Stimulated activated CD8-positive, alpha-beta memory T cell treated with anti-CD3 and anti-CD28 coated beads, Interleukin-7, amount 100 ng/mL, for 4 hours (primary cell): ENCODE measurements around the gene IMP4.
A peak's percentile ranks its signal among the peaks of the same experiment; 100 is the strongest.
"Not testable (repeated sequence)": the region's sequence is repeated elsewhere in the genome, so short reads cannot be mapped to it uniquely, and the experiment has no call there.

ENCODE experiments used
- DNase-seq, 2 donors: peaks; one replicate each; pipeline ENCODE4 v3.0.0-alpha.2; 2020; ENCODE audit warnings: low read depth in 2 of 2

The IMP4 gene, protein sequence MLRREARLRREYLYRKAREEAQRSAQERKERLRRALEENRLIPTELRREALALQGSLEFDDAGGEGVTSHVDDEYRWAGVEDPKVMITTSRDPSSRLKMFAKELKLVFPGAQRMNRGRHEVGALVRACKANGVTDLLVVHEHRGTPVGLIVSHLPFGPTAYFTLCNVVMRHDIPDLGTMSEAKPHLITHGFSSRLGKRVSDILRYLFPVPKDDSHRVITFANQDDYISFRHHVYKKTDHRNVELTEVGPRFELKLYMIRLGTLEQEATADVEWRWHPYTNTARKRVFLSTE

DNA sequence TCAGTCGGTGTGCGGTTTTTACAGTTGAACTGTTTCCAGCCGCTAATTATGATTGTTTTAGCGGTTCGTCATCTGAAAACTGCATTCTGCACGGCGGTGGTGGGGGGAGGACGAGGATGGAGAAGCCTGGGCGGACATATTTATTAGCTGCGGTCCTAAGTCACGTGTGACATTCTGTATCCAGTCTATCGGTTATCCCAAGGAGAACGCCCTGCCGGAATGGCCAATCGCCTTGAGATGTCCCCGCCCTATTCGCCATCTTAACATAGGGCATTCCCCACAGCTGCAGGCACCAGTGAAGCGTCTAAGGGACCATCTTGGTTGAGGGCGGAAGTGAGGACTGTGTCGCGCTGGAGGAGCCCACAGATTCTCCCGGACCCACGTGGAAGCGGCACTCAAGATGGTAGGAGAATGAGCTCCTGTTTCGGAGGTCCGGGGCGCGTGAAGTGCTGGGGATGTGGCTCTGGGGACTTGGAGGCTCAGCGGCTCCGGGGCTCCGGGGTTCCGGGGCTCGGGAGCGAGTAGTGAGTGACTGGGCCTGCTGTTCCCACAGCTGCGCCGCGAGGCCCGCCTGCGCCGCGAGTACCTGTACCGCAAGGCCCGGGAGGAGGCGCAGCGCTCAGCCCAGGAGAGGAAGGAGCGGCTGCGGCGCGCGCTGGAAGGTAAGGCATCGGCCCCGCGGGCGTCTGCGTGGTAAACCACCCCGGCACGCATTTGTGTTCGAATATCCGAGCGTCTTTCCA, at the start of gene IMP4:
TSS of gene IMP4 (plus strand) at position 365 of the 743 bp plus-strand sequence. CDS start at position 401, 36 bp downstream.
- peak; percentile 89 to 94 for DNase-seq

DNA sequence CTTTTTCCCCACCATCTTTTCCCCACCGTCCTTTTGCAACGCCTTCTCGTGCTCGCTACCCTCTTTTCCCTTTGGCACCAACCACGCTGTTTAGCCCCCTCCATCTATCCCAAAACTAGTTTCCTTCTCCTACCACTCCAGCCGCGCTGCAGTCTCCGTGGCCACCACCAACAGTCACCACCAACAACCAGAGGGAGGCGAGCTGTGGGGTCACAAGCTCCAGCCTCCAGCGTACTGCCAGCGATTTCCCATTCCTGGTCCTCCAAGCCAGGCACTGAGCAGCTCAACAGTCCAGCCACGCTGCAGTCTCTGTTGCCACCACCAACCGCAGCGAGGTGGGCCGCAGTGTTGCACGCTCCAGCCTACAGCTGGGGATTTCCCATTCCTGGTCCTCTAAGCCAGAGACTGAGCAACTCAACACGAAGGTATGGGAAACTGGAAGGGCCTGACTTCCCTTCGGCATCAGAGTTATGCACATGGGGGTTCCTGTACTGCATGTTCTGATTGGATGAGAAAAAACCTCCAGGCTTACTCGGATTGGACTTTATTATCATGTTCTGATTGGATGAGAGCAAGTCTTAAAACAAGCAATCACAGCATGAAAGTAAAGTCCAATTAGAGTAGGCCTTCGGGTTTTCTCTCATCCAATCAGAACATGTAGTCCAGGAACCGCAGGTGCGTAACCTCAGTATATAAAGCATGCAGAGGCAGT, 42.3 kb upstream of the IMP4 start:
- no peak for DNase-seq

DNA sequence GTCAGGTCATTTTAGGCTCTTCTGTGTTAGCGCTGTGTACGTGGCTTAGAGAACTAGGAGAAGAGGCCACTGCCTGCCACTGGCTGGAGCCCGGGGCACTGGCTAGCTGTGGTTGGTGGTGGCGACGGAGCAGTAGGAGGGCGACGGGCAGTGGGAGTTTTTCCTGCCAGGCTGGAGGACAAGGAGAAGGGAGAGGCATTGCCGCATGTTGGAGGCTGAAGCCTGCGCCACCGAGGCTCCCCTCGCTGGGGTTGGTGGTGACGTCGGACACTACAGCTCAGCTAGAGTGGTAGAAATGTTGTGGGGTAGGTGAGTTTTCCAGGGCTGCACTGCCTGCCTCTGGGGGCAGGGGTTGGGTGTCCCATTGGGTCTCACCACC, 41.7 kb upstream of the IMP4 start:
- no peak for DNase-seq

DNA sequence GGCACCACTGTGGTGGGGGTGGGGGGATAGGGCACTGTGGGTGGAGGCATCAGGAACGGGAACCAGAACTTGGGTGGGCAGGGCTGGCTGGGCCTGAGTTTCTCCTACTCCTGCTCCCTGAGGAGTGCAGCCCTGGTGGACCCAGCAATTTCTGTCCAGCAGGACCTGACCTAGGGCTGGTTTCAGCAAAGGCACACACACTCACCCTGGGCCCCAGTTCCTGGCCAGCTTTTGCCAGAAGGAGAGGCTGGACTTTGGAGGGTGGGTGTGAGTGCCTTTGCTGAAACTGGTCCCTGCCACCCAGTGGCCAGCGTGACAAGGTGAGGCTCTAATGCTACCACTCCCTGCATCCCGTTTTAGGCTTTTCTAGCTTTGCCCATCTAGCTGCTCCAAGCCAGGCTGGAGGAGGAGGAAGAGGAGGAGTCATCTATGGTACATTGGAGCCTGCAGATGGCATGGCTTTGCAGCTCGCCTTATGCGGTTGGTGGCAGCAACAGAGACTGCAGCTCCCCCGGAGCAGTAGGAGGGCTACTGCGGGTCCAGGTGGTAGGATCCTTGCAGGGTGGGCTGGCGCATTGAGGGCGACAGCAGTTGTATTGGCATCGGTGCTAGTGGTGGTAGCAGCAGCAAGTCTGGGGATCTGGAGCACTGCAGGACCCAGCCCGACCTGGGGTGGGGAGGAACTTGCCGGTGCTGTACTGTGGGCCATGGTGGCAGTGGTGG, 40.4 kb upstream of the IMP4 start:
- DNase-seq, result no peak

DNA sequence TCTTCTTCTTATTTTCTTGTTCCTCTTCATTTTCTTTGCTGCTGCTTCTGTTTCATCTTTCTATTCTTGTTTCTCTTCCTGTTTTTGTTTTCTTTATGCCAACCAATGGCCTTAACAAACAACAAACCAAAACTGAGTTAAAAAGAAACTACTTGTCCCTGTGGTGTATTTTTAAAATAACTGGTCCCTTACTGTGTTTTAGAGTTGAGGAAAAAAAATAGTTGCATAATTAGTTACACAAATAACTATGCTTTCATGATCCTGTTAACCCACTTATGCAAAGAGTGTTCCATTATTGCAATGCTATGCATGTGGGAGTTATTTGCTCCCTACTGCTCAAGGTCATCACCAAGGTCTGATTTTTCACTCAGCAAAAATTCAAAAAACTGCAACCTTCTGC, 39.5 kb upstream of the IMP4 start:
- DNase-seq, result no peak

DNA sequence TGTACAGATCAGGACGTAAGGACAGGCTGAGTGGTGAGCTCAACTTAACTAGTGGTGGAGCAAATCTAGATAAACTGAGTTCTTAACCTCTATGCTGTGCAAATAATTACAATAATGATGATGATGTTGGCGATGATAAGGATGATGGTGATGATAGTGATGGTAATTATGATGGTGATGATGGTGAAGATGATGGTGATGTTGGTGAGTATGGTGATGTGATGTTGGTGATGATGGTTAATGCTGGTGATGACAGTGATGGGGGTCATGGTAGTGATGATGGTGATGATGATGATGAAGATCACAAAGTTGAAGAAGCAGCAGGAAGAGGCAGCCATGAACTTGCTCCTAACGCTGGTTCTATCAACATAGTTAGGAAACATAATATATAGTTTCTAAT, 38.0 kb upstream of the IMP4 start:
- no peak for DNase-seq

DNA sequence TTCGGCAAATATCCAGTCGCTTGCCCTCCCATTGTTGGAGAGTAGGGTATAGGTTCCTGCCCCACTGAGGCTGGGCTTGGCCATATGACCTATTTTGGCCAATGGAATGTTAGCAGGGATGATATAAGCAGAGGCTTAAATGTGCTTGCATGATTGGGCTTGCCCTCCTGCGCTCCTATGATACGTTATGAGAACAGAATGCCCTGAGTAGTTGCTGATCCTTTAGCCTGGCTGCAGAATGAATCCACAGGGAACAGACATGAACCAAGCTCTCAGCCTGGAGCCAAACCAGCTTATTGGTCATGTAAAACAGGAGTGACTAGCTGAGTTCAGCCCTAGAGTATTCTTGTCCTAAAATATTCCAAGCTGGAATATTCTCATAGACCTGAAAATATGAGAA, 34.8 kb upstream of the IMP4 start:
- no peak for DNase-seq

DNA sequence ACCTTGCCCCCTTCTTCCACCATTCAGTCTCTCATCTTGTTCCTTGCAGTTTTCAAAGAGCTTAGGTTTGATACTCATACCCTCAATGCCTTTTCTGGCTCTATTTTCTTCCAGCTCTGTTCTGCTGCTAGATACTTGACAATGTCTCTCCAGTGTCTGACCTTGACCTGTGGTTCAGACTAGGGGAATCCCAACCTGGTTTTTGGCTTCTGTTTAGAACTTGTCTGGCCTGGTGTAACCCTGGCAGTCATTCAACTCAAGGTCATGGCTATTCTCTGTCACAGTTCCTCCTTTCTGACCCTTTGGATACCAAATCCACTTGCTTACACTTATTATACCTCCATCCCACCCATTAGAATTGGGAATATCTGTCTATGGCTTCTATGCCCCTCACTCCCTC, 31.8 kb upstream of the IMP4 start:
- no peak for DNase-seq

DNA sequence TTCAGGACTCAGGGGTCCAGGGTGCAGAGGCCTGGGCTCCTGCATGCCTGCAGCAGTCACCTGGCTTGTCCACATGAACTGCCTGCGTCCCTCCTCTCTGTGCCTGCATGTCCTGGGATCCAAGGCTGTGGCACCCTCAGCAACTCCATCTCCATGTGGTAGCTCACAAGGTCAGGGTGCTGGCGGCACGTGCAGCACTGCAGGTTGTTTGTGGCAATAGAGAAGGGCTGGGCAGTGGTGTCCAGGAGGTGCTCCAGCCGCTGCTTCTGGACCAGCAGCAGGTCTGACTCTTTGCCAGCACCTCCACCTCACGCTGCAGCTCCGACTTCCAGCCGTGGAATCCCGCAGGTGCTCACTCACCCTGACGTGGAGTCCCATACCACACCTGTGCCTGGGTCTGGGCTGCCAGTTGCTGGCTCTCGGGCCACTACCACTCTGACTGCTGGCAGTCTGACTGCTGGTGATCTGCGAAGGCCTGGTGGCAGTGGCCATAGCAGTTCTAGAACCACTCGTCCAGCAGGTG, 28.8 kb upstream of the IMP4 start:
- no peak for DNase-seq

DNA sequence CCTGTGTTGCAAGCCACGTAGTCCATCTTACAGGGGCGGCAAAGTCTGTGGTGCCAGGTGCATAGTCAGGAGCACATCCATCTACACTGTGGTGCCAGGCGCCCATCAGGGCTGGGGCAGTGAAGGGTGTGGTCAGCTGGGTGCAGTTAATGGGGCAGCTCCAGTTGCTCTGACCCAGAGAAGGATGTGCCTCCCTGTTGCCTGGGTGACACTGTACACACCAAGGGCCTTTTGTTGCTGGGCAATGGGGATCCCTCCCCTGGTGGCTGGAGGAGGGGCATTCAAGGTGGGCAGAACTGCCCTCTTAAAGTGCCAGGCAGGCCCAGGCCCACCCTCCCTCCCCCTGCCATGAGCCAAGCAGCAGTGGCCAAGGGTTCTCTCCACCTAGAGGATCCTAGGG, 28.3 kb upstream of the IMP4 start:
- no peak for DNase-seq

DNA sequence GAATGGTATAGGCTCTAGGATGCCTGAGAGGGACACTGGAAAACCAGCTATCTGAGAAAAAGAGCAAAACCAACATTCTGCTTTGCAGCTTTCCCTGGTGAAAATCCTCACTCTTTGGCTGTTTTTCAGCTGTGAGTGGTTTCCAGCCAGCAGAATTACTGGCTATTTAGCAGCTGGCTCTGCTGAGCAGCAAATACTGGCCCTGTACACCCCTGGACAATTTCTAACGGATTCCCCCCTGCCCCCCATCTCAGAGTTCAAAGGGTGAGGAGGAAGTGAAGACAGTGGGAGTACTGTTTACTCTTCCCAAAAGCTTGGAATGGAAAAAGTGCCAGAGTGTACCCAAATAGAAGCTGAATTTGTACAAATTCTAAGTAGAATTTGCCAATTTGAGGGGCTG, 26.1 kb upstream of the IMP4 start:
- no peak for DNase-seq

DNA sequence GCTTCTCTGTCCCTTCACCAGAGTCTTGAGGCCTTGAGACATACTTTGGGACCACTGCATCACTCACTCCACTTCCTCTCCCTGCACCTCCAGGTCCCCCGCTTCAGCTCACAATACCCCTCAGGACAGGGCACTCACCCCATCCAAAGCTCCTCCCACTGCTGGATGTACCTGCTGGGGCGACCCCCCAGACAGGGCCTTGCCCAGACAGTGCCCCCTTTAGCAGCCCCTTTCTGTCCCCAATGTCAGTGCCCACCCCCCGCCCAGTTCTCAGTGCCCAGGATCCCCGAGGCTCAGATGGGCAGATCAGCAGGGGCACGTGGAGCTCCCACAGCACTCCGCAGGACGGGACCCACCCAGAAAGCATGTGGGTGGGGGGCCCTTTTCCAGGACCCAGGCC, 23.8 kb upstream of the IMP4 start:
- no peak for DNase-seq

DNA sequence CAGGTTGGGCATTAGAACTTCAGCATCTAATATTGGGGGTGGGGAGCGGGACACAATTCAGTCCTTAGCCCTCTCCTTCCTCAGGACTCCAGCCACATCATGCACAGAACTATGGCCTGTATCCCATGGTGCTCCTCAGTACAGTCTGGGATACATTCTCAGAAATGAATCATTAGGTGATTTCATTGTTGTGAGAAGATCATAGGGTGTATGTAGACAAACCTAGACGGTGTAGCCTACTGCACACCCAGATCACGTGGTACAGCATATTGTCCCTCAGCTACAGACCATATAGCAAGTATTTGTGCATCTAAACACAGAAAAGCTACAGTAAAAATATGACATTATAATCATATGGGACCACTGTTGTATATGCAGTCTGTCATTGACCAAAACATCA, 23.2 kb upstream of the IMP4 start:
- no peak for DNase-seq

DNA sequence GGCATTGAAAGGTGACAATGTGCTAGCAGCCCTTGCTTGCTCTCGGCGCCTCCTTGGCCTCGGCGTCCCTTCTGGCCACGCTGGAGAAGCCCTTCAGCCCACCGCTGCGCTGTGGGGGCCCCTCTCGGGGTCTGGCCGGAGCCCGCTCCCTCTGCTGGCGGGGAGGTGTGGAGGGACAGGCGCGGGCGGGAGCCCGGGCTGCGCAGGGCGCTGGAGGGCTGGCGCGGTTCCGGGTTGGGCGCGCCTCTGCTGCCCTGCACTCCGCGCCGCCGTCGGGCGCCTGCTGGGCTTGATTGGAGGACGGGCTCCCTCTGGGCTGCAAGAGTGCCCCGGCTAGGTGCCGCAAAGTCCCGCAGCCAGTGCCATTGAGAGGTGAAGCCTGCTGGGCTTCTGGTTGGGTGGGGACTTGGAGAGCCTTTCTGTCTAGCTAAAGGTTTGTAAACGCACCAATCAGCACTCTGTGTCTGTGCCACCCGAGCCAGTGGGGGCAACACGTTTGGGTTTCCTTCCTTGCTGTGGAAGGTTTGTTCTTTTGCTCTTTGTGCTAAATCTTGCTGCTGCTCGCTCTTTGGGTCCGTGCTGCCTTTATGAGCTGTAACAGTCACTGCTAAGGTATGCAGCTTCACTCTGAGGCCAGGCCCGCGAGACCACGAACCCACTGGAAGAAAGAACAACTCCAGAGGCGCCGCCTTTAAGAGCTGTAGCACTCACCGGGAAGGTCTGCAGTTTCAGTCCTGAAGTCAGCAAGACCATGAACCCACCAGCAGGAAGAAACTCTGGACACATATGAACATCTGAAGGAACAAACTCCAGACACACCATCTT, 14.8 kb upstream of the IMP4 start:
- no peak for DNase-seq

DNA sequence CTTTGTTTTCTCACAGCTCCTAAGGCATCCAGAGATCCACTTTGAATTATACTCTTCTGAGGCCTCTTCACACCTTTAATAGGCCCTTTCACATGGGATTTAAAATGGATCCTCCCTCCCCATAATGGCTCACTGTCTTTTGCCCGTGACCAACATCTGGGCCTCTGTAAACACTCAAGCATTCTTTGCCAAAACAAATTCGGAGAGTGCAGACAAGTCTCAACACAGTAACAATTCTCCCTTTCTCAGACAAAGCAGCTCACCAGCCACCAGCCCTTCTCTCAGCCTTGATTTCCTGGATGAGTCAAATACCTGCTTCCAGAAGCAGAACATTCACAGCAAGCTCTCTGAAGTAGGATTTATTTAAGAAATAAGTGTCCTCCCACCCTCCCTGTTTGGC, 14.0 kb upstream of the IMP4 start:
- DNase-seq, result no peak

DNA sequence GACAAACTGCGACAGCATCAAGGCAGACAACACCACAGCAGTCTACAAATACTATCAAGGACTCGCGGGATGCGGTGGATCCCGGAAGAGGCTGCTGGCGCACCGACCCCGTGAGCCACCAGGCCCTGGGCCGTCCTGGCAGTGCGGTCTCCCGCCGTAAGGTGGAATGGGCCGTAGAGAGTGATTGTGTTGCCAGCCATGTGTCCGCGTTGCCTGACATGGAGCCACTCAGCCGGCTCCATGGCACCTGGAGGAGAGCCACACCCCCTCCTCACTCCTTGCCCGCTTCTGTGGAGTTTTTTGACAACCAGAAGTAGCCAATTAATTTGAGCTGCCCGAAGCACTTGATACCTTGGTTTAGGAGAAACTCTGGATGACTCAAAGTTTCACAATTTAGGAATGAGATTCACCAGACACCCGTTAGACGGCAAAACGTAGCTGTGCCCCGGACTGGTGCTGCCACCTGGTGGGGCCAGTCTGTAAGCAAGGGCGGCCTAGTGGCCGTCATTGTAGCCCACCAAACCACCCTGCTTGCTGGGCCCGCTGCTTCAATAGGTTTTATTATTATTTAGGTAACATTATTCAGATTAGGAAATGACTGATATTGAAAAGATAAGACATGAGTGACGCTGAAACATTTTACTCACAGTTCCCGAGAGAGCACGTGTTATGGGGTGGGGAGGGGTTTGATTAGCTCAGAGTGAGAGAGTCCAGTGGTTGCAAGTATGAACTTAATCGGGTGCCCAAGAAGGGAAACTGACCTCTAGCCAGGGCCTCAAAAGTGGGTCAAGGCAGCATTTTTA, 10.2 kb upstream of the IMP4 start:
- peak; percentile 43 to 56 for DNase-seq

DNA sequence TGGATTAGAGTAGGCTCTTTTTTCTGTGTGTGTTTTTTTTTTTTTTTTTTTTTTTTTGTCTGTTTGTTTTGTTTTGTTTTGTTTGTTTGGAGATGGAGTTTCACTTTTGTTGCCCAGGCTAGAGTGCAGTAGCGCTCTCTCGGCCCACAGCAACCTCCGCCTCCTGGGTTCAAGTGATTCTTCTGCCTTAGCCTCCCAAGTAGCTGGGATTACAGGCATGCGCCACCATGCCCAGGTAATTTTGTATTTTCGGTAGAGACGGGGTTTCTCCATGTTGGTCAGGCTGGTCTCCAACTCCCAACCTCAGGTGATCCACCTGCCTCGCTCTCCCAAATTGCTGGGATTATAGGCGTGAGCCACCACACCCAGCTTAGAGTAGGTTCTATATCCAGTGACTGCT, 9.4 kb upstream of the IMP4 start:
- not testable (repeated sequence) for DNase-seq

DNA sequence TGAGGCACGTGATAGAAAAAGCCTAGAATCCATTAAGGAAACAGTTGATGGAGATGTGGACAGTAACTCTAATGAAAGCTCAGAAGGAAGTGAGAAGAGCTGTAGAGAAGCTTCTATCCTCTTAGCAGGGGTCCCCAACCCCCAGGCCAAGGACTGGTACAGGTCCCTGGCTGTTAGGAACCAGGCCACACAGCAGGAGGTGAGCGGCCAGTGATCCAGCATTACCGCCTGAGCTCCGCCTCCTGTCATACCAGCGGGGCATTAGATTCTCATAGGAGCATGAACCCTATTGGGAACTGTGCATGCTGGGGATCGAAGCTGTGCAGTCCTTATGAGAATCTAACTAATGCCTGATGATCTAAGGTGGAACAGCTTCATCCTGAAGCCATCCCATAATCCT, 8.7 kb upstream of the IMP4 start:
- DNase-seq, result no peak

DNA sequence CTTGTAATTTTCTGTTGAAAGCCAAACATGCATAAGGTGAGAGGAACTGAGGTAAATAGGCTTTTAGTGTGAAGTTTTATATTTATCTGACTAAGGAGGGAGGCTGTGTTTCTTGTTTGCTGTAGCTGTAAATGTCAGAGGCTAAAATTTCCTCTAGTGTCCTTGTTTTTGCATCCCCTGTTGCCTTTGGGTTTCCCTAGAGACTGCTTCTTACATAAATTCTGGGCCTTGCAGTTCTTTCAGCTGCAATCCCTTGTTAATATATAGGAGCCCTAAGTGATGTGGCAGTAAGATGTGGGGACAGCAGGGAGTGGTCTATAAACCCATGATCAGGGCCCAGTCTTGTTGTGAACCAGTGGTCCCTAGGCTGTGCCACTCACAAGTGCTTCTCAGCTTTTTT, 7.5 kb upstream of the IMP4 start:
- DNase-seq, result no peak

DNA sequence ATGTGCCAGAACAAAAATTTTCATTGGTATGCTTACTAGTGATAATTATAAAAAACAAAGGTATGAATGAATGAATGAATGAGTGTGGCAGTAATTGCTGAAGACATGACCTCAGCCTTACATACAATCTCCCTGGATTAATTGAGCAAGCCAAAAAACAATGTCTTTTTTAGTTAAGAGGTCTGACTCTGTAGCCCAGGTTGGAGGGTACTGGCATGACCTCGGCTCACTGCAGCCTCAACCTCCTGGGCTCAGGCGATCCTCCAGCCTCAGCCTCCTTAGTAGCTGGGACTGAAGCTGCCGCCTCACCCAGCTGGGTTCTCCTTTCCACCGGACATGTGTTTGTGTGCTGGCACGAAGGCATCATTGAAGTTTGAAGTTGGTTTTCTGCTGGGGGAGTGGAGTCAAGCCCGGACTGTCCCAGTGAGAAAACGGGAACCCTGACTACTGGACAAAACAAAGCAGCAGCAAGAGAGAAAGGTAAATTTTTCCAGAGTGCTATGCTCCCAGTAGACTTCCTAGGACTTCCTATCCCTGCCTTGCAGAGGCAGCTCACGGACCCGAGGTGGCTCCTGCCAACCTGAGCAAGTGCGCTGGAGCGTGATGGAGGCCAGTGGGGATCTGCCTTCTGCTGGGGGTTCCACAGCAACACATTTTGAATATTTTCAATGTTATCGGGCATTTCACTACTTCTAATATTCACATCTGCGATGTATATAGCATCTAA, 6.4 kb upstream of the IMP4 start:
- DNase-seq, result no peak
